GM10266 (cell line): ENCODE data around the gene TEX19.
"Not testable (repeated sequence)": the region's sequence is repeated elsewhere in the genome, so short reads cannot be mapped to it uniquely, and the experiment has no call there.

Source experiments
- DNase-seq: peaks from one replicate; pipeline ENCODE4 v3.0.0; 2012; ENCODE audit errors: extremely low spot score
- CTCF ChIP-seq: IDR thresholded peaks from 2 replicates; pipeline ENCODE4 v1.5.1; 2012; ENCODE audit warnings: mild to moderate bottlenecking, low read depth; ENCODE audit not compliant: control insufficient read depth, insufficient read depth; ENCODE audit errors: missing control alignments

Gene TEX19

GRCh38 chr17:82370471-82371332 is 11.7 kb downstream of the TEX19 start:
- no peak for DNase-seq
- TF ChIP-seq CTCF = no peak

GRCh38 chr17:82371333-82372248 is 12.5 kb downstream of the TEX19 start, which contains the start of gene UTS2R:
TSS of gene UTS2R (plus strand) at chr17:82371765. CDS start at chr17:82374325, 2,560 bp downstream.
- no peak for TF ChIP-seq CTCF
- DNase-seq = no peak

GRCh38 chr17:82372249-82373071 is 13.4 kb downstream of the TEX19 start:
- no peak for TF ChIP-seq CTCF
- DNase-seq = no peak

- DNase-seq = not testable (repeated sequence)
Measured at GRCh38 chr17:82373072-82373452, 14.0 kb downstream of the TEX19 start.

GRCh38 chr17:82373731-82374625 is 14.9 kb downstream of the TEX19 start:
- DNase-seq = no peak
- TF ChIP-seq CTCF = no peak

- DNase-seq = no peak
- no peak for TF ChIP-seq CTCF
Measured at GRCh38 chr17:82374626-82375331, 15.7 kb downstream of the TEX19 start.
